Stomach (tissue), 9 donors: ENCODE data around the gene BMP7. TPM values are rescaled to one million over a fixed set of nuclear protein-coding genes. Genes with fewer than 3 reads are reported as not detected.
"Not testable (repeated sequence)": the region's sequence is repeated elsewhere in the genome, so short reads cannot be mapped to it uniquely, and the experiment has no call there.

Experiments
- DNase-seq, 2 donors: peaks; one replicate each; pipeline versions ENCODE4 v3.0.0 to v3.0.0-alpha.2; 2013 to 2019
- H3K27ac ChIP-seq, 5 donors: fragments of 200-600 bp in 4 of 5; sonication (generic) in 4 of 5; one replicate each; pipeline ENCODE4 v1.5.1; 2013 to 2019; ENCODE audit warnings: mild to moderate bottlenecking in 1 of 5, moderate library complexity in 1 of 5
- H3K27me3 ChIP-seq, 3 donors: fragments of 200-600 bp; sonication (generic); one replicate each; pipeline ENCODE4 v1.5.1; 2017 to 2019; ENCODE audit warnings: mixed run types in 1 of 3
- H3K36me3 ChIP-seq, 4 donors: fragments of 200-600 bp; sonication (generic); 1 replicate in 3 of 4; 2 replicates in 1 of 4; pipeline ENCODE4 v1.5.1; 2016 to 2019
- H3K4me1 ChIP-seq, 4 donors: fragments of 200-600 bp; sonication (generic); one replicate each; pipeline ENCODE4 v1.5.1; 2016 to 2019
- H3K4me3 ChIP-seq, 4 donors: fragments of 200-600 bp; sonication (generic) in 3 of 4; one replicate each; pipeline ENCODE4 v1.5.1; 2016 to 2019; ENCODE audit warnings: mild to moderate bottlenecking in 1 of 4
- H3K9me3 ChIP-seq, 4 donors: fragments of 200-600 bp; sonication (generic); one replicate each; pipeline ENCODE4 v1.5.1; 2016 to 2019
- EP300 ChIP-seq: sonication (generic); formaldehyde crosslinking; IDR thresholded peaks from one replicate; pipeline ENCODE4 v1.6.1; 2017; ENCODE audit warnings: antibody characterized with exemption
- POLR2A ChIP-seq, 4 donors: fragments of 450-650 bp; IDR thresholded peaks; one replicate each; pipeline ENCODE4 v1.6.1; 2016; ENCODE audit warnings: antibody characterized with exemption in 4 of 4, control low read depth in 2 of 4, mild to moderate bottlenecking in 1 of 4, moderate library complexity in 1 of 4
- POLR2AphosphoS5 ChIP-seq, 3 donors: sonication (generic); formaldehyde crosslinking; IDR thresholded peaks; one replicate each; pipeline ENCODE4 v1.6.1; 2016; ENCODE audit warnings: antibody characterized with exemption in 3 of 3
- WGBS, 5 donors: extraction: QIAGEN DNeasy Blood & Tissue Kit in 3 of 5; methylation state at CpG; one replicate each; pipeline versions ENCODE4 v1.1.5 to v1.1.7; 2013 to 2018; 5-methylcytosine and 5-hydroxymethylcytosine counted together
- intact Hi-C: fragments of 100-400 bp; cut with DNase I; formaldehyde crosslinking; loops from one replicate; pipeline ENCODE4 v1.15.1; 2023; ENCODE audit warnings: low total_unique reads
- polyA plus RNA-seq, 3 donors: library from polyadenylated mRNA; stranded (reverse); fragments of 200-250 nt; gene quantifications; one replicate each; pipeline ENCODE4 v1.2.3, GENCODE V29; 2013
- total RNA-seq, 5 donors: library from RNA; depleted of rRNA; stranded (reverse); fragments of >200 nt; gene quantifications; one replicate each; pipeline versions ENCODE4 v1.1.0 to v1.2.3, GENCODE V29; 2014 to 2016
- TF ChIP-seq, protein P1 (sequence below), 7 experiments: fragments of 450-650 bp in 4 of 7; fragments of 200-600 bp in 3 of 7; sonication (generic) in 3 of 7; IDR thresholded peaks; one replicate each; pipeline ENCODE4 v1.5.1; 2016 to 2019; ENCODE audit warnings: antibody characterized with exemption in 7 of 7, control low read depth in 2 of 7, mild to moderate bottlenecking in 1 of 7
- donor health status: healthy with polysubstance abuse.
- donor health status: Bipolar disorder and iron deficiency.
- donor health status: healthy.

The BMP7 gene
- total and polyA plus RNA-seq, 8 donors, result under 0.01 to 11.0 (median 2.4) TPM

DNA sequence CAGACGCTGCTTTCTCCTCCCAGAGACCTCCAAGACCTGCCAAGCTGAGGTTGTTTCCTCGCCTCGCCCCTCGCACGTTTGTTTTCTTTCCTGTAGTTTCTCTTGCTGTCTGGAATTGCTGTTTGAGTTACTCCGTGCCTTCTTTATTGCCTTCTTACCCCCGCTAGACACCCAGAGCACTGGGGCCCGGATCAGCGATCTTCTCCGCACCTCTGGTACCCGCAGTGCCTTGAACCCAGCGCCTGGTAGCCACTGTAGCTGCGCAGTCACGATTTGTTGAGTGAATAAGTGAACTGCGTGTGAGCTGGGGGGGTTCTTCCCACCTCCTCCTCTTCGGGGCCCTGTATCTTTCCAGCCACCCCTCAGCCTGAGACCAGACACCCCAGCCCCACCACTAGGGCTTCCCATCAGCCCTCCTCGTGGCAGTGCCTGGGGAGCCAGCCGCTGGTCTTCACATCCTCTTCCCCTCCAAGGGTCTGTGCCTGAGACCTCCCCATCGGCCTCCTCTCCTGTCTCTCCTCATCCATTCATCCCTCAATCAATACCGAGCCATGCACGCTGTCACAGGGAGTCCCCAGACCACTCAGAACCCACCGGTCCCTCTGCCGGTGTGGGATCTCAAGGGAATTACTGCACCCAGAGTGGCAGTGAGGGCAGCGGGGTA is 849 bp upstream of the BMP7 start:
- Histone ChIP-seq H3K4me3 (peak overlapping the region in 2 of 4 donors; percentile 50 to 54), H3K27me3 (peaks cover 0 to 81% (median 43%) of the 10 kb centered on the region in 3 donors)

DNA sequence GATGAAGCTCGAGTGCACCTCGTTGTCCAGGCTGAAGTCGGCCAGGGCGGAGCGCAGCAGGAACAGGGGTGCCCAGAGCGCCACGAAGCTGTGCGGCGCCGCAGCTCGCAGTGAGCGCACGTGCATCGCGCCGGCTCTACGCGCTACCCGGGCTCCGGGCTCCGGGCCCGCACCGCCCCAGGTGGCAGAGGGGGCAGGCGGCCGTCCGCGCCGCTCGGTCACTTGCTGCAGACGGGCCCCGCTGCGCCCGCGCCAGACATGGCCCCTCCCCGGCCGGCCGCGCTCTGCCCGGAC is 497 bp downstream of the BMP7 start:
- no peak for DNase-seq
- intact Hi-C loops, result no loop called here
- no peaks in the 10 kb centered on the region for H3K9me3 ChIP-seq
- peak overlapping the region in 1 of 5 donors; percentile 43 for H3K27ac ChIP-seq
- H3K4me3 ChIP-seq, result peak overlapping the region; percentile 41 to 54 (median 46)
- no peaks in the 10 kb centered on the region for H3K36me3 ChIP-seq
- WGBS, 5 donors, result 1 to 5% (median 2%) methylated on average over 7 to 39 of the region's 39 CpGs; no CpG with 5 or more reads in 1 of the 5 donors
- H3K27me3 ChIP-seq, result peaks cover 0 to 89% (median 43%) of the 10 kb centered on the region in 3 donors
- peaks cover 22 to 44% (median 37%) of the 10 kb centered on the region in 4 donors for H3K4me1 ChIP-seq
- TF ChIP-seq POLR2A (IDR thresholded peaks at IDR 0.05) (no peak), POLR2AphosphoS5 (IDR thresholded peaks at IDR 0.05) (no peak), EP300 (no peak)
- TF ChIP-seq, protein P1, sequence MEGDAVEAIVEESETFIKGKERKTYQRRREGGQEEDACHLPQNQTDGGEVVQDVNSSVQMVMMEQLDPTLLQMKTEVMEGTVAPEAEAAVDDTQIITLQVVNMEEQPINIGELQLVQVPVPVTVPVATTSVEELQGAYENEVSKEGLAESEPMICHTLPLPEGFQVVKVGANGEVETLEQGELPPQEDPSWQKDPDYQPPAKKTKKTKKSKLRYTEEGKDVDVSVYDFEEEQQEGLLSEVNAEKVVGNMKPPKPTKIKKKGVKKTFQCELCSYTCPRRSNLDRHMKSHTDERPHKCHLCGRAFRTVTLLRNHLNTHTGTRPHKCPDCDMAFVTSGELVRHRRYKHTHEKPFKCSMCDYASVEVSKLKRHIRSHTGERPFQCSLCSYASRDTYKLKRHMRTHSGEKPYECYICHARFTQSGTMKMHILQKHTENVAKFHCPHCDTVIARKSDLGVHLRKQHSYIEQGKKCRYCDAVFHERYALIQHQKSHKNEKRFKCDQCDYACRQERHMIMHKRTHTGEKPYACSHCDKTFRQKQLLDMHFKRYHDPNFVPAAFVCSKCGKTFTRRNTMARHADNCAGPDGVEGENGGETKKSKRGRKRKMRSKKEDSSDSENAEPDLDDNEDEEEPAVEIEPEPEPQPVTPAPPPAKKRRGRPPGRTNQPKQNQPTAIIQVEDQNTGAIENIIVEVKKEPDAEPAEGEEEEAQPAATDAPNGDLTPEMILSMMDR (IDR thresholded peaks at IDR 0.05), result no peak

More for the DNA sequence above, 849 bp upstream of the BMP7 start:
- DNase-seq, result no peak
- WGBS, 5 donors, result 54 to 64% (median 63%) methylated on average over 24 of the region's 24 CpGs
- H3K9me3 ChIP-seq, result no peaks in the 10 kb centered on the region
- intact Hi-C loops, result no loop called here
- H3K27ac ChIP-seq, result no peak overlapping the region
- H3K36me3 ChIP-seq, result no peaks in the 10 kb centered on the region
- H3K4me1 ChIP-seq, result peaks cover 22 to 40% (median 33%) of the 10 kb centered on the region in 4 donors
- no peak for TF ChIP-seq POLR2AphosphoS5 (IDR thresholded peaks at IDR 0.05)
- TF ChIP-seq, protein P1 (IDR thresholded peaks at IDR 0.05), result no peak
- no peak for TF ChIP-seq POLR2A (IDR thresholded peaks at IDR 0.05)
- no peak for TF ChIP-seq EP300

DNA sequence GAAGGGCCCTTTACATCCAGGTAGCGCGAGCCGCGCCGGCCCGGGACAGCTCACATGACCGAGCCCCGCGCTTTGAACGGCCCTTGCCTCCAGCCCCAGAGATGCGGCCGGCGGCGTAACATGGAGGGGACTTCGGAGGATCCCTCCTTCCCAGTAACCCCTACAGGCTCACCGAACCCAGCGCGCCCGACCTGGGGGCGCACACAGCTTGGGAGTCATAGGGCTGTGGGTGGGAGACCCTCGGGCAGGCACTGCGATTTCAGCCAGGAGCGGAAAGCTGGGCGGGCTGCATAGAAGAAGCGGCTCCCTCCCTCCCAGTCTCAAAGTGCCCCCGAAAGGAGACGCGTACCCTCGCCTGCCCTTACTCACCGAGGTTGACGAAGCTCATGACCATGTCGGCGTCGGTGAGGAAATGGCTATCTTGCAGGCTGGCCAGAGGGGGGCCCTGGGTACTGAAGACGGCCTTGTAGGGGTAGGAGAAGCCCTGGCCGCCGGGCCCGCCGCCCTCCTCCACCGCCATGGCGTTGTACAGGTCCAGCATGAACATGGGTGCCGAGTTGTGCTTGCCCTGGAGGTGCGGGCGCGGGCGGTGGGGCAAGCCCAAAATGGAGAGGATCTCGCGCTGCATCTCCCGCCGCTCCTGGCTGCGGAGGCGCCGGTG is 975 bp downstream of the BMP7 start:
- TF ChIP-seq EP300 (no peak), POLR2AphosphoS5 (IDR thresholded peaks at IDR 0.05) (no peak), POLR2A (IDR thresholded peaks at IDR 0.05) (no peak)
- TF ChIP-seq, protein P1 (IDR thresholded peaks at IDR 0.05), result no peak
- Histone ChIP-seq H3K9me3 (no peaks in the 10 kb centered on the region), H3K36me3 (no peaks in the 10 kb centered on the region), H3K4me1 (peaks cover 25 to 49% (median 40%) of the 10 kb centered on the region in 4 donors), H3K27ac (no peak overlapping the region), H3K4me3 (peak overlapping the region; percentile 41 to 54 (median 46)), H3K27me3 (peaks cover 0 to 94% (median 46%) of the 10 kb centered on the region in 3 donors)
- DNase-seq, result peak in 1 of 2 donors; percentile 63
- intact Hi-C loops, result no loop called here
- WGBS, 5 donors, result 2 to 4% (median 3%) methylated on average over 34 to 53 of the region's 53 CpGs; no CpG with 5 or more reads in 1 of the 5 donors

DNA sequence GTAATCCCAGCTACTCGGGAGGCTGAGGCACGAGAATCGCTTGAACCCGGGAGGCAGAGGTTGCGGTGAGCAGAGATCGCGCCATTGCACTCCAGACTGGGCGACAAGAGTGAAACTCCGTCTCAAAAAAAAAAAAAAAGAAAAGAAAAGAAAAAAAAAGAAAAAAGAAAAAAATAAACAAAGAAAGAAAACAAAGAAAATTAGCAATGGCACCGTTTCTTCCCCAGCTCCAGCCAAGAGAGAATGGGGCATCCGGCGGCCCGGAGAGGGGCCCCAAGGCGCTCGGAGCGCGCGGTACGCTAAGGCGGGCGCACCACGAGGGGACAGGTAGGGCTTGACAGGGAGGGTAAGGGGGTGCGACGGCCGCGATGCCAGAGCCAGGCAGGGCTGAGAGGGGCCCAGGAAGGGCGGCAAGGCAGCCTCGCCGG is 1.5 kb downstream of the BMP7 start:
- intact Hi-C loops, DNase-seq, H3K36me3 ChIP-seq, H3K9me3 ChIP-seq, H3K27ac ChIP-seq: not testable (repeated sequence)
- H3K4me3 ChIP-seq, result peak overlapping the region; percentile 41 to 54 (median 46)
- 4 to 10% (median 6%) methylated on average over 26 to 29 of the region's 29 CpGs for WGBS, 5 donors
- H3K27me3 ChIP-seq, result peaks cover 0 to 99% (median 48%) of the 10 kb centered on the region in 3 donors
- H3K4me1 ChIP-seq, result peaks cover 27 to 54% (median 43%) of the 10 kb centered on the region in 4 donors
